HG02763 (cell line): Measurements from ENCODE around the gene PRG3.

ENCODE experiments used
- ATAC-seq: cut with Tn5 transposase; IDR thresholded peaks from one replicate; pipeline ENCODE4 v1.9.1; 2021; ENCODE audit warnings: mild to moderate bottlenecking, moderate library complexity; ENCODE audit not compliant: unreplicated experiment

Gene PRG3

DNA sequence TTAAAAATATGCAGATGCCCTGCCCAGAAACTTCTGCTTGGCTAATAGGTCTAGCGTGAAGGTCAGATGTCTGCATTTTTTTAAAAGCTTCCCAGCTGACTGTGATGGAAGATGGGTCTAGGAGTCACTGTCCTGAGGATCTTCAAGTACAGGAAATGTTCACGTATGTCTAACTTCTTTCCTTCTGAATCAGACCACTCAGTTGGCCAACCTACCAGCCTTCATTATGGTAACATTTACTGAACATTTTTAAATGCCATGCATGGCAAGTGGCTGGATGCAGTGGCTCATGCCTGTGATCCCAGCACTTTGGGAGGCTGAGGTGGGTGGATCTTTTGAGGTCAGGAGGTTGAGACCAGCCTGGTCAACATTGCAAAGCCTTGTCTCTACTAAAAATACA lies 10.6 kb upstream of the PRG3 start:
- no peak for ATAC-seq

DNA sequence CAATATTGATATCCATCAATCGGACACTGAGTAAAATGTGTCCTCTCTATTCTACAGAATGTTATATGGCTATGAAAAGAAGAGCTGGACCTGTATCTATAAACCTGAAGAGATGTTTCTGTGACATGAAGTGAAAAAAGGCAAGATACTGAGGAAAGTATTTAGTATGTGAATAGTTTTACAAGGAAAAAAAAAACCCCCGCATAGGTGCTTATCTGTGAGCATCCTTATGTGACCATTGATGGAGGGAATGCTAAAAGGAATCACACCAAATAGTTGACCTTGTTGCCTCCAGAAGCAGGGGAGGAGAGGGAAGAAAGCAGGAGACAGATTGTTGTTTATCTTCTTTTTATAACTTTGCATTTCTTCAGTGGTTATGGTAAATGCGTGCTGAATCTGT lies 10.2 kb upstream of the PRG3 start:
- ATAC-seq = no peak

DNA sequence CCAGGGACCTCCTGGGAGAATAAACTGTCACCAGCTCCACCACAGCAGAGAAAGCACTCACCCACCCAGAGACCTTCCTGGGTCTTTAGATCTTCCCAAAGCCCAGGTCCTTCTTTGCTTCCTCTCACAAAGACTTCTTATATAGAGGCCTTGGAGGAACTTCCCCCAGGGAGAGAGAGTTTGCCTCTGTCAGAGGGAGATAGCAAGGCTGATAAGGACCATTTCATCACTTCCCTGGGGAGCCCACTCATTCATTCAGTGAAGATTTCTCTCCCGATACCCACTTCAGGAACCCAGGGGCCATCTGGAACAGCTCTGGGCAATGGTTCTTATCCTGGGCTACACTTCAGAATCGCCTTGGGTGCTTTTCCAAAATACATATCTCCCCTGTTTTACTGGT lies 9.6 kb upstream of the PRG3 start, which contains the start of gene PRG2:
Gene PRG2 (minus strand): TSS at position 116 of the 400 bp plus-strand sequence. CDS start 706 bp downstream, outside the sequence.
- no peak for ATAC-seq

DNA sequence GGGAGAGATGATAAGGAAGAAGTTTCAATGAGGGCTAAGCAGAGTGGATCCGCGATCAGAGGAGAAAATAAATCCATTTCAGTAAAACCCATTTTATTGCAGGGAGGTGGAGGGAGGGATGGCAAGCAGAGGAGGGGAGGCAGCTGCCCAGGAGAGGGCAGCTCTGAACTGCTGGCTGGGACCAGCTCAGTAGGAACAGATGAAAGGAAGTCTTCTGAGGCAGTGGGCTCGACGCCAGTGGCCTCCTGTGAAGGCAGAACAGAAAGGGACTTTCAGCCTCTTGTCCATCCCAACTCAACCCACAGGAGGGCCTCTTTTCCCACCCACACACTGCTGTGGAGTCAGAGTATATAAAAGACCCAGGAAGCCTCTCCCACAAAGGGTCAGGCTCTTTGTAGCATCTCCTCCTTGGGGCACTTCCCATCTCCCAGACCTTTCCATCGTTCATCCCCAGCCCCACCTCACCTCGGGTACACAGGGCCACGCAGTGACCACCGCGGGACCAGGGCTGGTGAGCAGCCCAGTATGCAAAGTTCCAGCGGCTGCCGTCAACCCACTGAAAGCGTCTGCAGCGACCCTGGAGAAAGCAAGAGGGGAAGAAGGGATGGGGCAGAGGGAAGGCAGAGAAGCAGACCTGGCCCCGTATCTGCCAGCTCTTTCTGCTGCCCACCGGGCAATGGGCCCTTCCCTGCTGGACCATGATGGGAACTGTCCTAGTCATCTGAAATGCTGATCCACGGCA lies 6.5 kb upstream of the PRG3 start:
- no peak for ATAC-seq

DNA sequence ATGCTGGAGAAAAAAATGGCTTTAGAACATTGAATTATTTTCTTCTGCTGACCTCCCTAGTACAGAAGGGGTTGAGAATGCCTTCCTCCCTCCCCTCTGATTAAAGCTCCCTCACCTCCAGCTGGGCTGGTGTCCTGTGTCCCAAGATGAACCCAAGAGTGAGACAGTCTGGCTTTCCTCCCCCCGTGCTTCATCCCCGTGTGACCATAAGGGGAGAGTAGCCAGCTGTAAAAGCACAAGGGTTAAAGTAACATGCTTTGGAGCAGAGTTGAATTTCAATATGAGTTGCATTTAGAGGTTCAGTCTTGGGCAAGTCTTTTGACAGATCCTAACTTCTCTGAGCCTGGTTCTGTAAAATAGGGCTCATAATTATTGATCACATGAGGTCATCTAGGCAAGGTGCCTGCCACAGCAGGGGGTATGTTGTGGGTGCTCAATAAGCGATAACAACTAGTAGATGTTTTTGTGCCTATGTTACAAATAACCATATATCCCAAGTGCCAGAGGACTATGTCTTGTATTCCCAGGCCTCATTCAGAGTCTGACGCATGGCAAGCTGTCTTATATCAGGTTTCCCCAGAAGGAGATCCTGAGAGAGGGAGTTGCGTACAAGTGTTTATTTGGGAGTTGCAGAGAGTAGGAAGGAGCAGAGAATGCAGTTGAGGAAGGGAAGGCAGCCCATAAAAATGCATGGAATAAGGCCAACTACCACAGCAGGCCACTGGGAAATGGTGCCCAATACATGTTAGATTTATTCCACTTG lies 5.4 kb upstream of the PRG3 start:
- ATAC-seq = no peak

DNA sequence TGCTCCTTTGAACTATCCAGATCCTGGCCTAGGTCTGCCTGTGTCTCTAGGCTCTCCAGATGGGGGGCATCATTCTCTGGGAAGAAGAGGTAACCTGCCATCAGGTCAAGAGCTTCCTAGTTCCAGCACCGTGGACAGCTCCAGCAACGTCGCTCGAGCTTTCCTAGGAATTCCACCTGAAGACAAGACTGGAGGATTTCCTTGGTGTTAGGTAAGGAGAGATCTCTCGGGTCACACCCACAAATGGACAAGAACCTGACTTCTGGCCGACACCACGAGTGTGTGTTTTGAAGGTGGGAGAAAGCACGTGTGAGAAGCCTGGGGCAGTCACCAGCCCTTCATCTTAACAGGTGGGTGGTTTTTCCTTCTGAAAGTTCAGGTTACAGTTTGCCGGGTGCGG lies 1.2 kb downstream of the PRG3 start:
- ATAC-seq = no peak

DNA sequence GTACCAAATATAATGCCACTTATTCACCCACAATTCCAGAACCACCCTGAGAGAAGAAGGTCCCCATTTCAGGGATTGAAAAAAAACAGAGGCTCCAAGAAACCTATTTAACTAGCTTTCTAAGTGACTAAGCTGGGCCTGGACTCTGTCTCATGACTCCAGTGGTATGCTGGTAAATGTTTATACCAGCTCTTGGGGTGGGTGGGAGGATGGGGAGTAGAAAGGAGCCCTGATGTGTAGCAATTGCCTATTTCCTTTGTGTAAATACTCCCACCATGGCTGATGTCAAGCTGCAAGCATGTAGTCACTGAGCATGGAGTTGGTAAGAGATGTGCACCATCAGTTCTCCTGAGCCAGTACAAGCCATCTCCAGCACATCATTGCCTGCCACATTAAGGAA lies 2.8 kb downstream of the PRG3 start:
- ATAC-seq = no peak

DNA sequence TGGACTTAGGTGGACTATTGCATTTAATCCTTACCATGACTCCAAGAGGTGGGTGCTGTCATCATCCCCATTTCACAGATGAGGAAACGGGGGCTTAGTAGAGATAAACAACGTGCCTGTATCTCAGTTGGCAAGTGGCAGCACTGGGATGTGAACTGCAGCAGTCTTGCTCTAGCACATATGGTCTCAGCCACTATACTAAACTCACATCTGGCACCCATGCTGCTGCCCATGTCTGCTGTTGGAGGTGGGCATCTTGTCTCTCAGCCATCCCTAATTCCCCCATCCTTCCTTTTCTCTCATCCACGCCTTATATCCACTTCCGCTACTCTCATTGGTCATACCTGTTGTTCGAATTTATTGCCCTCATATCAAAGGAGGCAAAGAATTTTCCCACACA lies 3.8 kb downstream of the PRG3 start:
- ATAC-seq = no peak

DNA sequence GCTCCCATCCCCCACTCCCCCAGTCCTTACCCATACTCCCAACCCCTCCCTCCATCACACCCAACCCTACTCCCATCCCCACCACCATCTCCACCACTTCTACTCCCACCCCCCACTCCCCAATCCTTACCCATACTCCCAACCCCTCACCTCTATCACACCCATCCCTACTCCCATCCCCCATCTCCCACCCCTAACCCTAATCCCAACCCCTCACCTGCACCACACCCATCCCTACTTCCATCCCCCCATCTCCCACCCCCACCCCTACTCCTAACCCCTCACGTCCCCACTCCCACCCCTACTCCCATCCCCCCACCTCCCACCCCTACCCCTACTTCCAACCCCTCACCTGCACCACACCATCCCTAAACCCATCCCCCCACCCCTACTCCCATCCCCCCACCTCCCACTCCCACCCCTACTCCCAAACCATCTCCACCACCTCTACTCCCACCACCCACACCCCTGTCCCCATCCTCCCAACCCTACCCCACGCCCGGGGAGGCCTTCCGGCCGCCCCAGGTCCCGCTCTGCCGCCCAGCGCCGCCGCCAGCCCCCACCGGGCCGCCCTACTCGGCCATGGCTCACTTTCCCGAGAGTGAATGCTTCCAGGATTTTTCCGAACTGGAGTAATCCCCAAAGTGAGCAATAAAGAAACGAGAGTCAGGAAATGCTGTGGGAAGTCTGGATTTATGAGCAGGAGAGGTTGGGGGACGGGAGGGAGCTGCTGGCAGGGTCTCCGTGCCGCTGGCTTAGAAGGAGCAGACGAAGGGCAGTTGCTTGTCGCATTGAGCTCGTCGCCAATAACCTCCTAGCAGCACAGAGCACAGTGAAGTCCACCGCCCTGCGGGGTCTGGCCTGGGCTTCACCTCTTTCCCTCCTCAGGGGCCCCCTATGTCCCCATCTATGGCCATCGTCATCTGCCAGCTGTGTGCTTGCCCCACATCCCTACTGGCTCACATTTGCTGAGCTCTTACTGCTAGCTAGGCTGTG lies 4.6 kb downstream of the PRG3 start:
- no peak for ATAC-seq

DNA sequence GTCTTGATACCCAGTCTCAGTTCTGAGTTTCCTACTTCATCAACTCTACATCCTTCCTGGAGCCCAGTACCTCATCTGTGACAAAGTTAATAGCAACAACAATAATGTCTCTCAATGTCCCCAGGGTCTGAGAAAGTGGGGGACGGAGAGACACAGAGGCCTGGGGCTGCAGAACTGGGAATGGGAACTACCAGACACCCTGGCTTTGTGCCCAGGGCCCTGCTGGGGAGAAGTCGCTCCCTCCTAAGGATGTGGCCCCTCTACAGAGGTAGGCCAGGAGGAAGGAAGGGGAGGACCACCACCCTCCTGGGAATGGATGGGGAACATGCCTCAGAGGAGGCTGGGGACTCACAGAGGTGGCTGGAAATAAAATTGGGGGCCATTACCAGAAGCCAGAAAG lies 5.5 kb downstream of the PRG3 start:
- ATAC-seq = no peak

DNA sequence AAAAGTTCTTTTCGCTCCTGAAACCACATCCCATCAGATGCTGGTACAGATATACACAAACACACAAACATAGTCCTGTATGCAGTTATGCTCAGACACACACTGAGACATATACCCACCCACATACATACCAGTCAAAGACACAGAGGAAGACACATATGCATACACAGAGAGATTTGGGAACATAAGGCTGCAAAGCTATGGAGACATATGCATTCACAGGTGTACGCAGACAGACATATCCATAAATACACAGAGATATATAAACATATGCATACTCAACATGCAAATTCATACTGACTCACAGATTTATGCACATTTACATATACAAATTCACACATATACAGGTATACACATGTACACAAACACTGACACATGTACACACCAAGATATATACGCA lies 6.0 kb downstream of the PRG3 start:
- no peak for ATAC-seq

DNA sequence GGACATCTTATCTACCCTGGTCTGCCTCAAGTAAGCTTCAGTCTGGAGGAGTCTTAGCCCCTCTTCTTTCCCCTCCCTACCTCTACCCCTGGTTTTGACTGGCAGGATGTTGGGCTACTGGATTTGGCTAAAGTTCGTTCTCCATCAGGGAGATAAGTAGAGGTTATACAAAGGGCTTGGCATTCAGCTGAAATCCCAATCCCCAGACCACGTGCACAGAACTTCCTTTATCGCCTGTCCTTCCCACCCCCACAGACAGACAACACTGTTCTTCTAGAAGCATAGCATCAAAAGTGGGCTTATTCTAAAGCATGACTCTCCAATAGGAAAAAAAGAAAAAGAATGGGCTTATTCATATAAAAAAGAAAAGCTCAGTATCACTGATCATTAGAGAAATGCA lies 7.8 kb downstream of the PRG3 start:
- no peak for ATAC-seq

DNA sequence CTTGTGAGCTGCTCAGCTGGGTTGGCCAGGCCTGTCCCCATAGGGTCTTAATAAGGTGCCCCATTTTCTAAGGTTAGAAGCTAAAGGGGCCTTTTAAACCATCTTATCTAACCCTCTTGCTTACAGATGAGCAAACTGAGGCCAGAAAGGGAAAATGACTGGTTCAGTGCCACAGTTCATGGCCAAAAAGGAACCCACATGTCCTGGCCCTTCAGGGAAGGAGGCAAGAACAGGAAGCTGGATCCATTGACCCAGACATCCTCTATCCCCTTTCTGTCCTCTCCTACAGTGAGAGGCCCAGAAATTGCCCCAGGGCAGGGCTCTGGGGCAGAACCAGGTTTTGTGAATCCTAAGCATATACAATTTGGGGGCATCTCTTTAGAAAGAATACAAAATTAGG lies 10.0 kb downstream of the PRG3 start:
- ATAC-seq = no peak

DNA sequence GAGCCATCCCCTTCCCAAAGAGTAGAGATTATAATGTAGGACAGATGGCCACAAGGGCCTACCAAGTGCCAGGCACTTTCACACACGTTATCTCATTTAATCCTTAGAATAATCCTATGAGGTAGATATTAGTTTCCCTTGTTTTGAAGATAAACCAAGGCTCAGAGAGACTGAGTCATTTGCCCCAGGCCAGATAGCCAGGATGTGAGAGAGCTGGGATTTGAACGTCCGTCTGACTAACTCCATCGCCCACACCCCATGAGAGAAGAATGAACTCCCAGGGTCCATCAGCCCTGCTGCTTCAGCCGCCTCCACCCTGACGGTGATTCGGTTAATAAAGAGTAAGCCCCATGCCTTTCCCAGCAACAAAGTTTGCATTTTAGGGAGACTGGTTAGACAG lies 10.7 kb downstream of the PRG3 start:
- ATAC-seq = no peak

DNA sequence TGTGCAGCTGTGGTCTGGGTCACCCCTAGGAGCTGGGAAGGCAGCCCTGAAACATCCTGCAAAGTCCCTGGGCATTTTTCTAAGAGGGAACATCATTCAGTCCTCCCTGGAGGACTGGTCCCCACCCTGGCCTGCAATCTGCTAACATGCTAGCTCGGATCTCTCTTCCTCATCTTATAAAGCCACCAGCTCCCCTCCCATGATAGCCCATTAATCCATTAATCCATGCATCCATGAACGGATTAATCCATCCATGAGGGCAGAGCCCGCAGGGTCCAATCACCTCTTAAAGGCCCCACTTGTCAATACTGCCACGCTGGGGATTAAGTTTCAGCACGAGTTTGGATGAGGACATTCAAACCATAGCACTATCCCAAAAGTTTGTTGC lies 12.1 kb downstream of the PRG3 start:
- no peak for ATAC-seq

DNA sequence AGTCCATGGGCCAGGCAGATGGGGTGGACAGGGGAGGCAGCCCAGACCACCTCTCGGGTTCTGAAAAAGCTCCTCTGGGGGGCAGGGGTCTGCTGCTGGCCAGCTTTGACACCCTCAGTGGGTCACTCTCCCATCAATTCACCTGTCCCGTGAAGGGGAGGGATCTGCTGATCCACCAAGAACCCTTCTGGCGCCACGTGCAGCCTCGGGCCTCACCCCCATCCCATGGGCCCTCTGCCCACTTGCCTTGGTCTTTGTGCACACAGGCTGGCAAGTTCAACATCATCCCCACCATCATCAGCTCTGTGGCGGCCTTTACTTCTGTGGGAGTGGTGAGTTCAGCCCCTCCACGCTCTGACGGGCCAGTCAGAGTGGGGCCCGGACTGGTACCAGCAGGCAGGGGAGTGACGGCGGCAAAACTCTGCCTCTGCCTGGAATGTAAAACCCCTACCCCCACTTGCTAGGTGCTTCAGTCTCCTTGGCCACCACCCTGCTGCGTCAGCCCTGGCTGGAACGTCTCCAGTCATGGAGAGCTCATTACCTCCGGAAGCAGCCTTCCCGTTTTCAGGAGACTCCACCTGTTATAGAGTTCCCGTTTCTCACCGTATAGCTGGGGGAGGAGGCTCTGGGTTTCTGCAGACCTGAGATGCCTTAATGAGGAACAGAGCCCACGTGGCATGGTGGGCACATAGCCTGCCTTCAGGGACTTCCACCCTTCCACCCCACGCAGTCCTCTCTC lies 12.7 kb downstream of the PRG3 start:
- ATAC-seq = no peak

DNA sequence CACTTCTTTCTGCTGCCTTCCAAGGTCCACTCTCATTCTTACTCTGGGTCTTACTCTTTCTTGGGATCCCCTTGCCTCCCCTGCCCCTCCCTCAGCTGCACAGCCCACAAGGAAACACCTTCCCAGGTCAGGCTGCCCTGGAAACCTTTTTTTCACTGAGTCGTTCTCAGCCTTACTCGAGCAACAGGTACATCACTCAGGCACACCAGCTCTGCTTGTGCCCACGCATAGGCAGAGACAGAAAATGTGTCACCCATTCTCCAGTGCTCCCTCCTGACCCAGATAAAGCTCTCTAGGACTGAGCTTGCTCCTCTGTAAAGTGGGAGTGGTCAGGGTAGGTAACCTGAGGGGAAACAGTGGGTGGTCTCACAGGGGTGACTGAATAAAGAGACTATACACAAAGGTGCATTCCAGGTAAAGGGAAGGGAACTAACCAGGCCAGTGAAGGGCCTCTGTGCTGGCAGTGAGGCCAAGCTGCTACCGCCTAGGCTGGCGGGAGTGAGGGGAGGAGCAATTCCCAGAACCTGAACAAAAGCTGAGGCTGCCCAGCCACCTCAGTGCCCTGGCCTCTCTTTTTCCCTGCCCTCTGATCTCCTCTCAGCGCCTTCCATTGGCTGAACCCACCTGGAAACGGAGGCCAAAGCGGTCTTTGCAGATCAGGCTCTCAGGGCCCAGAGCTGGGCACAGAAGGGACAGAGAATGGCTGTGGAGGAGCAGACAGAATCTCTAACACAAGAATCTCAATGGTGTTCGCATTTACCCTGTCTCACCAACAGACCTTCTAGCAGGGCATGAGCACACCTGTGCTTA lies 15.9 kb downstream of the PRG3 start:
- no peak for ATAC-seq

DNA sequence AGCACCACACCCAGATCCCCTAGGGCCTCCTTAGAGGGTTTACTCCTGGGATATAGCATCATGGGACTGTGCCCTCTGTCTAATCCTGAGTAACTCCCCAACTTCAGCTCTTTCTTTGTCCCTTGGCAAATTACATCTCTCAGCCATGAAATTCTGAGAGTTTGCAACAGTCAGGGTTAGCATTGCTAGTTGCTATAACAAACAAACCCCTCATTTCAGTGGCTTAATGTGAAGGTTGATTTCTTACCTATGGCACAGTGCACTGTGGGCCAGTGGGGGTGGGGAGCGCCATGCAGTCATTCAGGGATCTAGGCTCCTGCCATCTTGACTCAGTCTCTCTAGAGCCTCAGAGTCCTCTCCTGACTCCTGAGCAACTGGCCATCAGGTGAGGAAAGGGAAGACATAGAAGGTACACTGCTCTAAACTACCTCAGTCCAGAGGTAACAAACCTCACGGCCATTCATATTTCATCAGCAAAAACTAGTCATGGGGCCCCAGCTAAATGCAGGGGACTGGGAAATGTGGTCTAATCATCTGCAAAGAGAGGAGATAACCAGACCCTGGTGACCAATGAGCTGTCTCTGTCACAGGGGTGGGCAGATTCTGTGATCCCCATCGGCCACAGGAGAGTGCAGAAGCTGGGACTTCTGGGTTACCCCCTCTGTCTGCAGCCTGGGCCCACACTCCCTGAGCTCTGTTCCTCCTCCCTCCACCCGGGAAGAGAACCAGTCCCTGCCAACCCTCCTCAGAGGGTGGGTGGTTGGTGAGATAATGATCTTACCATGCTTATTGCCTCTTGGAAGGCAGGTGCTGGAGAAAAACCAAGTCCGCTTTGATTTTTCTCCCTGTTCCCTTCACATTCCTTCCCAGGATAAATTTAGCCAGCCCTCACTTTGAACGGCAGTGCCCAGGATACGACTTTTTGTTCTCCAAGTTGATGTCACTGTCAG lies 17.5 kb downstream of the PRG3 start:
- ATAC-seq = no peak

DNA sequence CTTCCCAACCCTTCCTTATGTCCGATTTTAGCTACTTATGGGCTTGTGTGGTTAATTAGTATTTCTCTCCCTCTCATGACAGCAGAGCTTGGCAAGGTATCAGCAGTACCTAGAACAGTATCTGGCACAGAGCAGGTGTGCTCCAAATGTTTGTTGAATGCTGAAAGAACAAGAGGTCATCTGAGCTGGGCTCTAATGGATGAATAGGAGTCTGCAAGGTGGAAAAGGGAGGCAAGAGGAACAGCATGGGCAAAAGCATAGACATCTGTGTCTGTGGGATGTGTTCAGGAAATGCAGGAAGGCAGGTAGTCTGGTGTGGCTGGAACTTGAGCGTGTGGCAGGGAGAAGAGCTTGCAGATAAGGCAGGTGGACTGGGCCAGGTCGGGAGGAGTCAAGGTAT lies 19.0 kb downstream of the PRG3 start:
- no peak for ATAC-seq
